A549 (cell line): ENCODE data around the gene SSNA1. TPM values are rescaled to one million over a fixed set of nuclear protein-coding genes. Genes with fewer than 3 reads are reported as not detected.

Experiments used
- ATAC-seq, 2 experiments: fragments of 200-7000 bp in 1 of 2; fragments of >200 bp in 1 of 2; cut with Nextera tagmentation in 1 of 2; cut with Tn5 transposase in 1 of 2; 3 replicates each; pipeline versions ENCODE4 v1.8.0 to v1.9.1; 2018 to 2020; ENCODE audit warnings: mild to moderate bottlenecking in 1 of 2, moderate library complexity in 1 of 2
- CTCF ChIA-PET: fragments of 300-600 bp; sonication (Branson Sonifier 250); formaldehyde crosslinking; extraction: SDS; loops from one replicate; lab custom pipeline; 2021; ENCODE audit warnings: antibody characterized with exemption, inconsistent platforms; lab: Yijun Ruan, JAX
- POLR2A ChIA-PET: fragments of 350-600 bp; formaldehyde crosslinking; extraction: SDS; loops from one replicate; lab custom pipeline; 2021; ENCODE audit warnings: antibody characterized with exemption, inconsistent platforms; lab: Yijun Ruan, JAX
- DNase-seq, 2 experiments: peaks; one replicate each; pipeline versions ENCODE4 v3.0.0 to v3.0.0-alpha.2; 2011 to 2016; ENCODE audit warnings: low read depth in 1 of 2, low spot score in 1 of 2
- FAIRE-seq: peaks from 2 replicates; lab custom pipeline; 2011; peaks lifted over from hg19 to GRCh38; lab: Jason Lieb, UNC
- H3K27ac ChIP-seq, 2 experiments: fragments of >200 bp; sonication (Bioruptor Twin); formaldehyde crosslinking; 3 replicates each; pipeline ENCODE4 v1.5.1; 2016 to 2017
- H3K4me1 ChIP-seq: fragments of >200 bp; sonication (Bioruptor Twin); formaldehyde crosslinking; 3 replicates; pipeline ENCODE4 v1.6.1; 2016
- H3K4me2 ChIP-seq: fragments of >200 bp; sonication (Bioruptor Twin); formaldehyde crosslinking; 3 replicates; pipeline ENCODE4 v1.6.1; 2016
- H3K4me3 ChIP-seq: fragments of >200 bp; sonication (Bioruptor Twin); formaldehyde crosslinking; 3 replicates; pipeline ENCODE4 v1.5.1; 2016
- H3K9me3 ChIP-seq: fragments of >200 bp; sonication (Bioruptor Twin); formaldehyde crosslinking; 3 replicates; pipeline ENCODE4 v1.6.1; 2016
- CTCF ChIP-seq: fragments of >200 bp; sonication (Bioruptor Twin); formaldehyde crosslinking; IDR thresholded peaks from 3 replicates; pipeline ENCODE4 v1.5.1; 2016
- EHMT2 ChIP-seq: fragments of 200-600 bp; sonication (generic); IDR thresholded peaks from 2 replicates; pipeline ENCODE4 v1.6.1; 2016; ENCODE audit warnings: antibody characterized with exemption, low read depth, mild to moderate bottlenecking, moderate library complexity
- HDAC2 ChIP-seq: fragments of 200-600 bp; sonication (generic); IDR thresholded peaks from 2 replicates; pipeline ENCODE4 v1.6.1; 2016
- HES2 ChIP-seq: fragments of >200 bp; sonication (Bioruptor Twin); formaldehyde crosslinking; IDR thresholded peaks from 2 replicates; pipeline ENCODE4 v1.6.1; 2016
- HEYL ChIP-seq: fragments of 250-450 bp; sonication (Bioruptor Pico); IDR thresholded peaks from 2 replicates; pipeline ENCODE4 v1.8.0; 2021; ENCODE audit warnings: mild to moderate bottlenecking, moderate library complexity
- JUNB ChIP-seq: fragments of >200 bp; sonication (Bioruptor Twin); formaldehyde crosslinking; IDR thresholded peaks from 2 replicates; pipeline ENCODE4 v1.6.1; 2016
- KDM1A ChIP-seq: fragments of 200-600 bp; sonication (generic); IDR thresholded peaks from 2 replicates; pipeline ENCODE4 v1.6.1; 2016; ENCODE audit warnings: low read depth, mild to moderate bottlenecking
- MAFK ChIP-seq: fragments of 450-650 bp; IDR thresholded peaks from 2 replicates; pipeline ENCODE4 v1.6.1; 2014; ENCODE audit not compliant: partially characterized antibody
- MYC ChIP-seq: IDR thresholded peaks from 2 replicates; pipeline ENCODE4 v1.6.1; 2012; ENCODE audit warnings: mild to moderate bottlenecking, inconsistent platforms, low read length, improper control_type of control experiment, borderline replicate concordance
- REST ChIP-seq: fragments of 200-600 bp; sonication (generic); IDR thresholded peaks from 2 replicates; pipeline ENCODE4 v1.6.1; 2016; ENCODE audit warnings: antibody characterized with exemption, mild to moderate bottlenecking, moderate library complexity
- SREBF2 ChIP-seq: fragments of 450-650 bp; IDR thresholded peaks from 2 replicates; pipeline ENCODE4 v1.6.1; 2014; ENCODE audit warnings: mild to moderate bottlenecking, moderate library complexity
- TFCP2L1 ChIP-seq: fragments of 250-450 bp; sonication (Bioruptor Pico); IDR thresholded peaks from 2 replicates; pipeline ENCODE4 v1.5.0; 2021; ENCODE audit warnings: mild to moderate bottlenecking
- ZFP36 ChIP-seq: fragments of 450-650 bp; IDR thresholded peaks from 2 replicates; pipeline ENCODE4 v1.6.1; 2014; ENCODE audit warnings: borderline replicate concordance; ENCODE audit not compliant: partially characterized antibody
- WGBS: methylation state at CpG from one replicate; pipeline ENCODE4 v1.1.6; 2017; ENCODE audit errors: missing lambda C conversion rate; 5-methylcytosine and 5-hydroxymethylcytosine counted together
- polyA plus RNA-seq, 4 experiments: library from polyadenylated mRNA; depleted of rRNA in 3 of 4; stranded (reverse); fragments of >200 nt; fragmentation: RNase III in 1 of 4; extraction: RNeasy Plus Mini Kit Qiagen cat#74134 plus additional on column Dnase treatment in 1 of 4; gene quantifications; 2 replicates in 3 of 4; 3 replicates in 1 of 4; pipeline ENCODE4 v1.2.3, GENCODE V29; 2011 to 2017

SSNA1 gene
- polyA plus RNA-seq, 2 of the 4 experiments (the other 2 are of a cell fraction): 54.1 to 102 TPM

GRCh38 chr9:137229903-137230704, 41.6 kb downstream of the SSNA1 start:
- DNase-seq (no peak), ATAC-seq (peak in 1 of 2 experiments; percentile 23; a peak in 3 of 6 replicates), FAIRE-seq (no peak)
- CTCF ChIA-PET: interaction anchor here (0.7 to 10.1 kb wide), 14 partner anchors 11 to 442 kb away, joined by 3 to 81 read pairs (median 3); partner anchors contain the start of genes ANAPC2, NELFB, NPDC1 and SSNA1
- H3K9me3 ChIP-seq: no peaks in the 10 kb centered on the region
- peak overlapping the region; percentile 32; the same call in 1 of the 3 replicates for H3K4me2 ChIP-seq
- peak overlapping the region in 1 of 2 experiments; percentile 49; a peak in 2 of 6 replicates for H3K27ac ChIP-seq
- H3K4me1 ChIP-seq: peaks cover 48% of the 10 kb centered on the region
- POLR2A ChIA-PET: interaction anchor here (0.7 to 1.7 kb wide), 3 partner anchors 10 to 63 kb away, joined by 3 to 10 read pairs (median 4); no protein-coding TSS in a partner anchor
- WGBS: 64% methylated on average over 14 of the region's 31 CpGs
- no peak overlapping the region for H3K4me3 ChIP-seq
- TF ChIP-seq SREBF2 (no peak), MAFK (peak; percentile 81)

- WGBS: 65% methylated on average over 7 of the region's 14 CpGs
- FAIRE-seq (no peak), DNase-seq (no peak), ATAC-seq (no peak)
- peak within 1 kb of the TSS; percentile 32; the same call in 1 of the 3 replicates for H3K4me2 ChIP-seq
- peaks cover 41% of the 10 kb centered on the region for H3K4me1 ChIP-seq
- no peaks in the 10 kb centered on the region for H3K9me3 ChIP-seq
- ChIA-PET POLR2A (interaction anchor here (0.8 to 1.7 kb wide), 3 partner anchors 10 to 12 kb away, joined by 3 to 10 read pairs (median 4); partner anchors contain the start of gene TUBB4B), CTCF (interaction anchor here (1.1 to 10.1 kb wide), 6 partner anchors 9 to 113 kb away, joined by 3 to 81 read pairs (median 4); partner anchors contain the start of genes ANAPC2, SSNA1 and TUBB4B)
- TF ChIP-seq HES2 (no peak), REST (no peak), MYC (no peak), ZFP36 (peak; percentile 7), CTCF (no peak)
- H3K4me3 ChIP-seq: no peak within 1 kb of the TSS
- H3K27ac ChIP-seq: peak within 1 kb of the TSS in 1 of 2 experiments; percentile 49; a peak in 2 of 6 replicates
Measured at GRCh38 chr9:137230705-137231371, 42.4 kb downstream of the SSNA1 start, which contains the start of gene SLC34A3. Gene SLC34A3, plus strand, starts transcription at chr9:137230901. Its CDS starts 802 bp downstream, at chr9:137231703.

GRCh38 chr9:137231372-137232039, 43.0 kb downstream of the SSNA1 start:
- H3K27ac ChIP-seq: no peak overlapping the region
- no peaks in the 10 kb centered on the region for H3K9me3 ChIP-seq
- H3K4me1 ChIP-seq: peaks cover 39% of the 10 kb centered on the region
- H3K4me3 ChIP-seq: no peak overlapping the region
- no peak for DNase-seq
- WGBS: 91% methylated on average over 21 of the region's 23 CpGs
- no peak for ATAC-seq
- CTCF ChIA-PET: interaction anchor here (1.2 to 10.1 kb wide), 2 partner anchors 9 to 41 kb away, joined by 7 to 81 read pairs; partner anchors contain the start of genes ANAPC2, SSNA1 and TUBB4B
- POLR2A ChIA-PET: interaction anchor here (0.8 kb wide), 1 partner anchor 9 kb away, joined by 3 read pairs; the partner anchor contains the start of gene TUBB4B
- no peak for FAIRE-seq
- TF ChIP-seq MYC (no peak), KDM1A (no peak), TFCP2L1 (no peak), EHMT2 (no peak), HEYL (no peak), CTCF (no peak), HDAC2 (no peak), JUNB (no peak)
- no peak overlapping the region for H3K4me2 ChIP-seq
